IPS-18c (cell line): Measurements from ENCODE around the gene PPP1R14C.

ENCODE experiments used
- H3K4me3 ChIP-seq: 2 replicates; pipeline ENCODE4 v1.7.0; 2013; ENCODE audit warnings: low read depth, mild to moderate bottlenecking, low read length, moderate library complexity; ENCODE audit not compliant: insufficient read depth
- H3K9me3 ChIP-seq: one replicate; pipeline ENCODE4 v1.6.1; 2013; ENCODE audit warnings: mild to moderate bottlenecking, low read length, moderate library complexity; ENCODE audit not compliant: control insufficient read depth, insufficient read depth

Gene PPP1R14C, protein sequence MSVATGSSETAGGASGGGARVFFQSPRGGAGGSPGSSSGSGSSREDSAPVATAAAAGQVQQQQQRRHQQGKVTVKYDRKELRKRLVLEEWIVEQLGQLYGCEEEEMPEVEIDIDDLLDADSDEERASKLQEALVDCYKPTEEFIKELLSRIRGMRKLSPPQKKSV

DNA sequence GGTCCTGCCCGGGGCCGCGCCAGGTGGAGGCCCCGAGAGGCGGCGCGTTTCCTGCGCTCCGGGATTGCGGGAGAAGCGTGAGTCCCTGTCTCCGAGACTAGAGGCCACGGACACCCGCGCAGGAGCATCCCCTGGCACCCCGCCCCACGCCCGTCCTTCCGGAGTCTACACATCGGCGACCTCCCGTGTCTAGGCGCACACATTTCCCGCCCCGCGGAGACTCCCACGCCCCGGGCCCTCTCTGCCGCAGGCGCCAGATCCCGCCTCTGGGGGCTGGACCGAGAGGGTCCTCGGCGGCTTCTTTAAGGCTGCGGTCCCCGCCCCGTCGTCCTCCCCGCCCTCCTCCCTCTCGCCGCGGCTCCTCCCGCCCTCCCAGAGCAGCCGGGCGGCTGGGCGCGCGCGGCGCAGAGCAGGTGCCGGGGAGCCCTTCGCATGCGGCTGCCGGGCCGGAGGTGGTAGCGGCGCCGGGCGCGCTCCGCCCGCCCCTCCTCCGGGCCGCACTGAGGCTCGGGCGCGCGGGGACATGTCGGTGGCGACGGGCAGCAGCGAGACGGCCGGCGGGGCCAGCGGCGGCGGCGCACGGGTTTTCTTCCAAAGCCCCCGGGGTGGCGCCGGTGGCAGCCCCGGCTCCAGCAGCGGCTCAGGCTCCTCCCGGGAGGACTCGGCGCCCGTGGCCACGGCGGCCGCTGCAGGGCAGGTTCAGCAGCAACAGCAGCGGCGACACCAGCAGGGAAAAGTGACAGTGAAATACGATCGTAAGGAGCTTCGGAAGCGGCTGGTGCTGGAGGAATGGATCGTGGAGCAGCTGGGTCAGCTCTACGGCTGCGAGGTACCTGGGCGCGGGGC lies at the start of gene PPP1R14C:
PPP1R14C (plus strand) TSS at position 375 of the 846 bp plus-strand sequence; CDS start at position 524, 149 bp downstream.
- Histone ChIP-seq H3K4me3 (peak within 1 kb of the TSS; percentile 56), H3K9me3 (peaks cover 4% of the 10 kb centered on the region)

DNA sequence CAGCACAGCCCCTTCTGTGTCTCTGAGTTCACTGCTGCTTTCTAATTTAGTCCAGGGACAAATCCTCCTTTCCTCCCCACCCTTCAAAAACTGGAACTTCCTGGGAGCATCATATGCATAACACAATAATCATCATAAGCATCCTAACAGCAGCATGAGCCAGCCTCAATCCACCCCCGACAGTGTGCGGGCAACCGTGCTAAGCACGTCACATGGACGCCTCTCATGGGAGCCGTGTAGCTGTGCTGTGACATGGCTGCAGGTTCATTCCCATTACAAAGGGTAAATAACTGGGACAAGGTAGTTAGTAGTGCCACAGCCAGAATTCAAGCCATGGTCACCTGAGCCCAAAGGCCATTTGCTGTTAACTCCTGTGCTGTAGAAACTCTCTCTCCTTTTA lies 49.4 kb upstream of the PPP1R14C start:
- H3K4me3 ChIP-seq: no peak overlapping the region; the same call in 1 of the 2 replicates
- peaks cover 3% of the 10 kb centered on the region for H3K9me3 ChIP-seq

DNA sequence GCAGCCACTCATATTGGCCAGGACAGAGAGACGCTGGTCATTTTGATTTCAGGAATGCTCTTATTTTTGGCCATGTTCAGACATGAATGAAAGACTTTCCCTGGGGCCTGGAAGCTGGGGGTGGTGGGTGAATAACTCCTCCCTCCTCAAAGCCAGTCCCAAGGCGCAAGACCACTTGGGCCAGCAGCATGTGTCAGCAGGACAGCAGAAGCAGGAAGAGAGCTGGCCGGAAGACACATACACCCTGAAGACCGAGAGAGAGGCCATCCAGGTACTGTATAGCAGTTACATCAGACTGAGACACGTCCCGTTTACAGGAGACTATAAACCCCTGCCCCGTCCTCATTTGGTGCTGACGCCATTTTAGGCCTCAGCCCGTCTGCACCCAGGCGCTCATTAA lies 44.7 kb upstream of the PPP1R14C start:
- H3K4me3 ChIP-seq: no peak overlapping the region

DNA sequence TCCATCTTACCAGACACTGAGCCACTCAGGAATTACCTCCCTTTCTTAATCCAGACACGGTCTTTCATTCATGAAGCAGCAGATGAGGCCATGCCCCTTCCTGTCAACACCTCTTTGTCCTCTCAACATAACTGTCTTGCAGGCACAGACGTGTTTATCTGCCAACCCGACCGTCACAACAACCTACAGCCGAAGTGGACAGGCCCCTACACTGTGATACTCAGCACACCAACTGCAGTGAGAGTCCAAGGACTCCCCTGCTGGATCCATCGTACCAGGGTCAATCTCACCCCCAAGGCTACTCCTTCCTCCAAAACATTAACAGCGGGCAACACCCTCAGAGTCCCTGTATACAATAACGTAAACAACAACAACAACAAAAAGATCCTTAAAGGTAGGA lies 43.3 kb upstream of the PPP1R14C start:
- Histone ChIP-seq H3K9me3 (peaks cover 2% of the 10 kb centered on the region), H3K4me3 (no peak overlapping the region)

More for the DNA sequence above, 44.7 kb upstream of the PPP1R14C start:
- H3K9me3 ChIP-seq: peaks cover 2% of the 10 kb centered on the region

DNA sequence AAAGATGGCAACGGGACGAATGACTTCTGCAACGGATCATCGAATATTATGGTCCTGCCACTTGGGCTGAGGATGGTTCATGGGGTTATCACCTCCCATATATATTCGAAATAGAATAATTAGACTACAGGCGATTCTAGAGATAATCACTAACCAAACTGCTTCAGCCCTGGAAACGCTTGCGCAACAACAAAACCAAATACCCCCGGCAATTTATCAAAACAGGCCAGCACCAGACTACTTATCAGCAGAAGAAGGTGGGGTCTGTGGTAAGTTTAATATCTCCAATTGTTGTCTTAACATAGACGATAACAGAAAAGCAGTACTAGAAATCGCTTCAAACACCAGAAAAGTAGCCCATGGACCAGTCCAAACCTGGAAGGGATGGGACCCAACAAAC lies 42.9 kb upstream of the PPP1R14C start:
- Histone ChIP-seq H3K9me3 (peaks cover 2% of the 10 kb centered on the region), H3K4me3 (no peak overlapping the region)

DNA sequence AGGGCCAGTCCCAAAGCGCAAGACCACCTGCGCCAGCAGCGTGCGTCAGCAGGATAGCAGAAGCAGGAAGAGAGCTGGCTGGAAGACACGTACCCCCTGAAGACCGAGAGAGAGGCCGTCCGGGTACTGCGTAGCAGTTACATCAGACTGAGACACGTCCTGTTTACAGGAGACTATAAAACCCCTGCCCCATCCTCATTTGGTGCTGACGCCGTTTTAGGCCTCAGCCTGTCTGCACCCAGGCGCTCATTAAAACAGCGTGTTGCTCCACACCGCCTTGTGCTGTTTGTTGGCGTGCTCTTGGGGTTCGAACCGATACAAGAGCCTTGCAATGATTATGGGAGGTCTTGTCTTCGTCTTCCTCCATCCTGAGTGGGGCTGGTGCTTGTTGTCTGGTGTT lies 42.1 kb upstream of the PPP1R14C start:
- Histone ChIP-seq H3K9me3 (peaks cover 2% of the 10 kb centered on the region), H3K4me3 (no peak overlapping the region)

DNA sequence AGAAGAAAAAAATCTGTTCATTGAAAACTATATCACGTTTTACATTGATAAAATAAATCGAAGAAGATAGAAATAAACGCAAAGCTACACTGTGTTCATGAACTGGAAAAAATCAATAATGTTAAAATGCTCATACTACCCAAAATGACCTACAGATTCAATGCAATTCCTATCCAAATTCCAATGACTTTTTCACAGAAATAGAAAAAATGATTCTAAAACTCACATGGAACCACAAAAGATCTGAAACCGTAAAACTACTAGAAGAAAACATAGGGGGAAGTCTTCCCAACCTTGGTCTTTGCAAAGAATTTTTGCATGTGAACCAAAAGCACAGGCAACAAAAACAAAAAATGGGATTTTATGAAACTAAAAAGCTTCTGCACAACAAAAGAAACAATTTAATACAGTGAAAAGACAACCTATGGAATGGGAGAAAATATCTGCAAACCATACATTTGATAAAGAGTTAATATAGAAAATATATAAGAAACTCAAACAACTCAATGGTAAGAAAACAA lies 40.0 kb upstream of the PPP1R14C start:
- Histone ChIP-seq H3K4me3 (no peak overlapping the region), H3K9me3 (peaks cover 7% of the 10 kb centered on the region)

DNA sequence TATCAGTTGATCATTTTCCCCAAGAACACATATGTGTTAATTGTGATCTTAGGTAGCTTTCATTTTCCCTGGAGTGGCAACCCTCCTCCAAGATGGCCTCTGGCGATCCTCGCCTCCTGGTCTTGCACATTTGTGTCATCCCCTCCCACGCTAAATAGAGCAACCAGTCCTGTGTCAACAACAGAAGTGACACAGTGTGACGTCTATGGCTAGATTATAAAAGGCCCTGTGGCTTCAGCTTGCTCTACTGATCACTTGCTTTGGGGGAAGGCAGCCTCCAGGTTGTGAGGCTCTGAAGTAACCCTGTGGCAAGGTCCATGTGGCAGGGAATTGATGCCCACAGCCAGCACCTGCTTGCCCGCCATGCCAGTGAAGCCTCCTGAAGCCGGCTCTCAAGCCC lies 30.6 kb upstream of the PPP1R14C start:
- Histone ChIP-seq H3K9me3 (peaks cover 2% of the 10 kb centered on the region), H3K4me3 (no peak overlapping the region)

DNA sequence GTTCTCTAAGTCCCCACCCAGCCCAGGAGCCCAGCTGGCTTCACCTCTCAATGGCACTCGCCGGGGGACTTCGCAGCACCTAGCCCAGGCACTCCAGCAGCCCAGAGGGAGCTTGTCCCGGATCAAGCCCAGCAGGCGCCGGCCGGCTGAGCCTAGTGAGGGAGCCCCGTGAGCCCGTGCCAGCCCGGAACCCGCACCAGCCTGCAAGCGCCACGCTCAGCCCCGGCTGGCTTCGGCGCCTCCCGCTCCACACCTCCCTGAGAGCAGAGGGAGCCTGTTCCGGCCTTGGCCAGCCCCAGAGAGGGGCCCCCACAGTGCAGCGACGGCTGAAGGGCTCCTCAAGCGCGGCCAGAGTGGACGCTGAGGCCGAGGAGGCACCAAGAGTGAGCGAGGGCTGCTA lies 27.1 kb upstream of the PPP1R14C start:
- H3K4me3 ChIP-seq: no peak overlapping the region
- peaks cover 2% of the 10 kb centered on the region for H3K9me3 ChIP-seq

DNA sequence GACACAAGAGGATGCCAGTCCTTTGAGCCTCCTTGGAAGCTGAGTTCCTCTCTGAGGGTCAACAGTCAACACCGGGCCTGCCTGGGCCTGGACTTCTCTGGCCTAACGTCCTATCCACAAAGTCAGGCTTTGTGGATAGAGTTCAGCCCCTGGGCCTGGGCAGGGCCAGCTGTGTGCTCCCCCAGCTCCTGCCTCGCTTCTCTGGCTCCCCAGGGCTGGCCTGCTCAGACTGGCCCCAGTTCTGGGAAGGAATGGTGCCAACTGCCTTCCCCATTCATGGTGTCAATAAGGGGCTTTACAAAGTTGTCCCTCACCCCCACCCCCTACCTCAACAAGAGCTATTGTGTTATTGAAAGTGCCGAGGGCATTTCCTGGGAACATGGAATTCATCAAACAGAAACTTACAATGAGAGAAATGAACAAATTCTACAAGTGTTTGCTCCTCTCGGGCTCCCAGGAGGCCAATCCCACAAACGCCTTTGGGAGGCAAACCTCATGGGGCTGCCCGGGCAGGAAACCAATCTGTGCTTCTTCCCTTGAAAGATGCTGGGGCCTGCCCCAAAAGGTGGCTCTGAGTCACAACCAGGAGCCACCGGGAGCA lies 26.5 kb upstream of the PPP1R14C start:
- Histone ChIP-seq H3K4me3 (no peak overlapping the region), H3K9me3 (peaks cover 2% of the 10 kb centered on the region)

DNA sequence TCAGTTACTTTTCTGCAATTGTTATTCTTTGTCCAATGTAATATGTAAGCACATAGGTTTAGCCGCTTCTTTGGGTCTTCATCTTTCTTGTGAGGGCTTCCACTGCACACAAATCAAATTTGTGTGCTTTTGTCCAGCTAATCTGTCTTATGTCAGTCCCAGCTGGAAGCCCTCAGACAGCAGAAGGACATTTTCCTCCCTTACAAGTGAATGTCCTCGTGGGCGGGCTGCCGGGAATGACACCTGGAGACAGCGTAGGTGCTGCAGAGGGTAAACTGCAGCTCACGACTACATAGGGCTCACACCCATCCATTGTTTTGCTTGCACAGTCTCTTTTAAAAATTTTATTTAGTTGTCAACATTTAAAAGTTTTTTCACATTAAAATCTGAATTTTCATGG lies 24.6 kb upstream of the PPP1R14C start:
- peaks cover 2% of the 10 kb centered on the region for H3K9me3 ChIP-seq

DNA sequence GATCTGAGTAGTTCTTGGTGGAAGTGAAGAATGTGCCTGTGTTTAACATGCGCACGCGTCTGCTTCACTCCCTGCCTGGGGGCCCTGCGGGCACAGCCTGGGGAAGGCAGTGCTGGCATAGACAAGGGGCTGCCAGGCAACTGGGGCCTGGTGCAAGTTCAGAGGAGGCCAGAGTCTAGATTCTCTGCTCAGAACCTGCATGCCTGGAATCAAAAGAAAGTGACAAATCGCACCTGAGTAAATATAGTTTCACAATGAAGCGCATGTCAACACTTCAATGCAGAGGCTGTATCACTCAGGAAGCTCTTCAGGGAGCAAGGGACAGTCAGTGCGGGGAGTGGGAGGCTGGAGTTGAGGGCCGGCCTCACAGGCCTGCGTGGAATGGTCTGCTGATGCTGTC lies 24.2 kb upstream of the PPP1R14C start:
- H3K4me3 ChIP-seq: no peak overlapping the region
- H3K9me3 ChIP-seq: peaks cover 2% of the 10 kb centered on the region

More for the DNA sequence above, 24.6 kb upstream of the PPP1R14C start:
- no peak overlapping the region for H3K4me3 ChIP-seq

DNA sequence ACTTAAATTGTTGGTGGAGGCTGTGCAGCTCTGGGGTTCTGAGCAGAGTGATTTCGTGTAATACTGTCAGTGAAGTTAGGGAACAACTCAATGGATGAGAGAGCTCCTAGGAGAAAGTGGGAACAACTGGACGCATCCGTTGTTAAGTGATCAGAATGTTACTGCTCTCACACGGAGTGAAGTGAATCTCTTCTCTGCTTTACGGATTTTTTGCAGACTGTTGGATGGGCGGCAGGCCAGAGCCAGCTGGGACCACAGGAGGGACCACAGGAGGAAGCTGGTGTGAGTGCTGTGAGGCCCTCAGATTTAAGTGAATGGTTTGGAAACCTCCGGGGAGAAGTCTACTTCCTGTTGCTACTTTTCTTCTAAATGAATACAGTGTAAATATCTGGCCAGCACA lies 23.7 kb upstream of the PPP1R14C start:
- Histone ChIP-seq H3K9me3 (peaks cover 2% of the 10 kb centered on the region), H3K4me3 (no peak overlapping the region)

DNA sequence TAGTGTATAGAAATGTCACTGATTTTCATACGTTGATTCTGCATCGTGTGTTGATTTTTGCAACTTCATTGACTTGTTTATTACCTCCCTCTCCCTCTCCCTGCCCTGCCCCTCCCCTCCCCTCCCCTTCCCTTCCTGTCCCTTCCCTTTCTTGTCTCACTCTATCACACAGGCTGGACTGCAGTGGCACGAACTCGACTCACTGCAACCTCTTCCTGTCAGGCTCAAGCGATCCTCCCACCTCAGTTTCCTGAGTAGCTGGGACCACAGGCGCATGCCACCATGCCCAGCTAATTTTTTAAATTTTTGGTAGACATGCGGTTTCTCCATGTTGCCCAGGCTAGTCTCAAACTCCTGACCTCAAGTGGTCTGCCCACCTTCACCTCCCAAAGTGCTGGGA lies 19.2 kb upstream of the PPP1R14C start:
- Histone ChIP-seq H3K9me3 (no peaks in the 10 kb centered on the region), H3K4me3 (no peak overlapping the region)

DNA sequence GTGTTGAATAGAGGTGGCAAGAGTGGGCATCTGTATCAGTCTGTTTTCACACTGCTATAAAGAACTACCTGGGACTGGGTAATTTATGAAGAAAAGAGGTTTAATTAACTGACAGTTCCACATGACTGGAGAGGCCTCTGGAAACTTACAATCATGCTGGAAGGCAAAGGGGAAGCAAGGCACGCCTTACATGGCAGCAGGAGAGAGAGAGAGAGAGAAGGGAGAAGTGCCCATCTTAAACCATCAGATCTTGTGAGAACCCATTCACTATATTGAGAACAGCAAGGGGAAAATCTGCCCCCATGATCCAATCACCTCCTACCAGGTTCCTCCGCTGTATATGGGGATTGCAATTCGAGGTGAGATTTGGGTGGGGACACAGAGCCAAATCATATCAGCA lies 18.6 kb upstream of the PPP1R14C start:
- no peak overlapping the region for H3K4me3 ChIP-seq
- H3K9me3 ChIP-seq: no peaks in the 10 kb centered on the region

DNA sequence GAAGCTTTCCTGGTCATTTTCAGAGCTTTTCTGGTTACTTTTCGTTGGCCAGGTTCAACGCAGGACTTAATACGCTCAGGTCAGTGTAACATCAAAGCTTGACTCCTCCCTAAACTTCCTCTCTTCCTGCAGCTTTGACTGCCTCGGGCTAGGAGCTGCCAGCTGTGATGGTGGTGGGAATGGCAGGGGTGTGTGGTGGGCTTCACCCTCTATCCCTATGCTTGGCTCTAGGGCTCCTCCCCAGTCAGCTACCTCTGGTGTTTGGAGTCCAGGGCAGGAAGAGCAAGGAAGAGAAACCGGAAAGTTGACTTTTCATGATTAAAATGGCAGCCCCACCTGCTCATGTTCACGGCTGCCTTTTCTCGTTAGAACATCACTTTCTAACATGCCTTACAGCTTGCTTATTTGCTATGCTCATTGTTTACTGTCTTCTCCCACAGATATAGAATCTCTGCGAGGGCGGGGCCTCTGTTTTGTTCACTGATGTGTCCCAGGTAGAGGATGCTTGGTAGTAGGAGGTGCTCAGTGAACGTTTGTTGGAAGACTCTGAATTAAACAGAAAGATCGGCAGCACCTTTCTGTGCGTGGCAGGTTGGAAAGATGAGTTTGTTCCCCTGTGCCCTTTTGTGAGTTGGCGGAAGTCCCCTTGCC lies 16.1 kb upstream of the PPP1R14C start:
- Histone ChIP-seq H3K4me3 (no peak overlapping the region), H3K9me3 (no peaks in the 10 kb centered on the region)

DNA sequence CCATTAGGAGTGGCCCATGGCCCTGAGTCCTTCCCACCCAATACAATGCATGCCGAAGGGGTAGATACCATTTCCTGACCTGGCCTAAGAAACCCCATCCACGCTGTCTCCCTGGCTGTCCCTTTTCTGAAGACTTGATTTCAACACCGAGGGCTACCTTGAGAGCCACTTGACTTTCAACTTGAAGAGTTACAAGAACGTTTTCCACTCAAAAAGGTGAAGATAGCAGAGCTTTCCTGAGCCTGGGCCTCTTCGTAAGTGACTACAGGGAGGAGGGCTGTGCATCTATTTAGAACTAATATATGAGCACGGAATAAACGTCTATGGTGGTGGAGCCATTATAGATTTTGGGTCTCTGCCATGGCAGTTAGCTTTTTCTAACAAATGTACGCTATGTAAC lies 14.4 kb upstream of the PPP1R14C start:
- no peaks in the 10 kb centered on the region for H3K9me3 ChIP-seq

More for the DNA sequence above, 14.4 kb upstream of the PPP1R14C start:
- no peak overlapping the region for H3K4me3 ChIP-seq
